Testis (tissue), 2 donors: ENCODE results near the gene ADGRE1.

Experiments used
- POLR2A ChIP-seq: fragments of 450-650 bp; IDR thresholded peaks from one replicate; pipeline ENCODE4 v1.6.1; 2017; ENCODE audit warnings: antibody characterized with exemption, mild to moderate bottlenecking, moderate library complexity
- TF ChIP-seq, protein P1 (sequence below), 3 experiments: fragments of 450-650 bp in 2 of 3; fragments of 200-600 bp in 1 of 3; sonication (generic) in 1 of 3; IDR thresholded peaks; one replicate each; pipeline ENCODE4 v1.5.1; 2016 to 2019; ENCODE audit warnings: antibody characterized with exemption in 3 of 3, mild to moderate bottlenecking in 2 of 3, moderate library complexity in 1 of 3

DNA sequence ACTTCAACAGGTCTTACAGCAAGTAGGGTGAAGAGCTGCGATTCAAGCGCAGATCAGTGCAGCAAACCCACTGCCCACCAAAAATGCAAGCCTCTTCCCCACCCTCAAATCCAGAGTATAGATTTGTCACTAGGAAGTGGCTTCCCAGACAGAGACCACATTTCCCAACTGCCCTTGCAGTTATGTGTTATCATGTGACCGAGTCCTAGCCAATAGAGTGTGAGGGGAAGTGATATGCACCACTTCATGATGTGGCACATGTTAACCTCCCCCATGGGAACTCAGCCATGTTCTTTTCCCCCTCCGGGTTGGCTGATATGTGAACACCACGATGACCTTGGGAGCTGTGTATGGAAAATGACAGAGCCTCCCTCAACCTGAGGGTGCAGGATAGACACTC lies 83.1 kb downstream of the ADGRE1 start:
- TF ChIP-seq, protein P1, sequence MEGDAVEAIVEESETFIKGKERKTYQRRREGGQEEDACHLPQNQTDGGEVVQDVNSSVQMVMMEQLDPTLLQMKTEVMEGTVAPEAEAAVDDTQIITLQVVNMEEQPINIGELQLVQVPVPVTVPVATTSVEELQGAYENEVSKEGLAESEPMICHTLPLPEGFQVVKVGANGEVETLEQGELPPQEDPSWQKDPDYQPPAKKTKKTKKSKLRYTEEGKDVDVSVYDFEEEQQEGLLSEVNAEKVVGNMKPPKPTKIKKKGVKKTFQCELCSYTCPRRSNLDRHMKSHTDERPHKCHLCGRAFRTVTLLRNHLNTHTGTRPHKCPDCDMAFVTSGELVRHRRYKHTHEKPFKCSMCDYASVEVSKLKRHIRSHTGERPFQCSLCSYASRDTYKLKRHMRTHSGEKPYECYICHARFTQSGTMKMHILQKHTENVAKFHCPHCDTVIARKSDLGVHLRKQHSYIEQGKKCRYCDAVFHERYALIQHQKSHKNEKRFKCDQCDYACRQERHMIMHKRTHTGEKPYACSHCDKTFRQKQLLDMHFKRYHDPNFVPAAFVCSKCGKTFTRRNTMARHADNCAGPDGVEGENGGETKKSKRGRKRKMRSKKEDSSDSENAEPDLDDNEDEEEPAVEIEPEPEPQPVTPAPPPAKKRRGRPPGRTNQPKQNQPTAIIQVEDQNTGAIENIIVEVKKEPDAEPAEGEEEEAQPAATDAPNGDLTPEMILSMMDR (IDR thresholded peaks at IDR 0.05): no peak
- no peak for TF ChIP-seq POLR2A
